NCI-H774 (cell line): ENCODE data around the gene GIMAP8.
"Not testable (repeated sequence)": the region's sequence is repeated elsewhere in the genome, so short reads cannot be mapped to it uniquely, and the experiment has no call there.

Experiments used
- DNase-seq: peaks from one replicate; lab custom pipeline; 2025; lab: John Stamatoyannopoulos, UW

The GIMAP8 gene

DNA sequence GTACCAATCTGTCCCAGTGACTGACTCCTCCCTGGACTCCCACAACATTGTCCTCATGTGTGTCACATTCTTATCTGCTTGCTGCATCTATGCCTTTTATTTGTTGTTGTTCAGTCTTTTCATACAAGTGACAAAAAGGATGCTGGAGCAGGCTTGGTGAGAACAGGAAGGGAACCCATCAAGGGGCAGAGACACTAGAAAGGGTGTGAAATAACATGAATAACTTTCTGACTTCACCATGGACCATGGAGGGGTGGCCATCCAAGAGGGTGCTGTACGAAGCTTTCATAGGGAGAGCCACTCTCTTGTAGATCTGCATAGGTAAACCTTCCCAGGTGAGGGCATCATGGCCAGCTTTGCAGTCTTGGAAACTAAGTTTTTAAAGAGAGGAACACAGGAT lies 14.5 kb downstream of the GIMAP8 start:
- DNase-seq, result no peak

DNA sequence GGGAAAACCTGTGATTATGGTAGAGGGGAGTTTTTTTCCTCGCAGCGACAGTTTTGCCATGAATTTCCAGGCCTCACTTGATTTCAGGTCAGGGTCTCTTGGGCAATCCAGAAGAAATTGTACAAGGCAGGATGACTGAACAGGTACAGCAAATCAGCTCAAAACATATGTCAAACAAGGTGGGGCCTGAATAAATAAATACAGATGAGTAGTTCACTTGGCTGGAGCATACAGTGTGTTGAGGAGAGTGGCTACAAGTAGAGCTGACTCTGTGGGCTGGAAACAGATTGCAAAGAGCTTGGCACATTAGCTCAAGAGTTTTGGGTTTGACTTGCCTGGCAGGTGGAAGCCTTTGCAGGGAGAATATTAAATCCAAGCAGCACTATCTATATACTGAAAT lies 15.0 kb downstream of the GIMAP8 start:
- DNase-seq, result no peak

GRCh38 chr7:150466477-150466876 lies 16.0 kb downstream of the GIMAP8 start:
- no peak for DNase-seq

DNA sequence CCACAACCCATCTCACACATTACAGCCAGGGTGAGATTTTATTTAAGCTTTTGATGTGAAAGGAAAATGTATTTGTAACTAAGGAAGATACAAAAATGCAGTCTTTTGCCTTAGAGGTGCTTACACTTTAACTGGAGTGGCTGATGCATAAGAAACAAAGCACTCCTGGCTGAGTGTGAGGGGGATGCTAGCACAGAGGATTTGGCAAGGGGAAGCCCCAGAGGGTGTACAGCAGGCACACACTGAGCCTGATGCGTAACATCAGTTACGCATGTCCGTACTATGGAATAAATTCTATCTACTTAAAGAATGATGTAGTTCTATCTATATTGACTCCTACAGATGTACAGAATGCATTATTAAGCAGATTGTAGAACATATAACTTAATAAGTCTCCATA lies 17.8 kb downstream of the GIMAP8 start:
- no peak for DNase-seq

DNA sequence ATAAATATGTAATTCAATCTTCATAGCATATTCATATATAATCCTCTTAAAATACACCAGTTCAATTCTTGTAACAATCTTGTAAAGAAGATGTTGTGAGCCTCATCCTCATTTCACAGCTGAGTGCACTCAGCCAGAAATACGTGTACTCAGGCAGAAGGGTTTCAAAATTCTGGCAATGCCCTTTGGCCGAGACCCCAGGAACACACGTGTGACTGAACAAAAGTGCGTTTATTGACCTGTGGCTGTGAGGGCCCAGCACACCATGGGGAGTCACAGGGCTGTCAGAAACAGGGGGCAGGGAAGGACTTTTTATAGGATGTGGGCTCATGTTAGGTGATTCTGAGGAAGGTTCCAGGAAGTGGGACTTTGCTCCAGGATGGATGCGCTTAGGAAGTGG lies 21.5 kb downstream of the GIMAP8 start:
- DNase-seq, result no peak

DNA sequence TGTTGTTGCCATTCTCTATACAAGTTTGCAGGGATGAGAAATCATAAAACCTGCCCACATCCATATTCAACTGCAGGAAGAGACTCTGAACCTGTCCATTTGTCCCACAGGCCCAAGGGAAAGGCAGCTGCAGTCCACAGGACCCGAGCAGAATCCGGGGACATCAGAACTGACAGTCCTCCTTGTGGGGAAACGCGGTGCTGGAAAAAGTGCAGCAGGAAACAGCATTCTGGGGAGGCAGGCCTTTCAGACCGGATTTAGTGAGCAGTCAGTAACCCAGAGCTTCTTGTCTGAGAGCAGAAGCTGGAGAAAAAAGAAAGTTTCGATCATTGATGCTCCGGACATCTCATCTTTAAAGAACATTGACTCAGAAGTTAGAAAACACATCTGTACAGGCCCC lies 23.5 kb downstream of the GIMAP8 start:
- no peak for DNase-seq

- no peak for DNase-seq
These were observed 25.9 kb downstream of the GIMAP8 start for GRCh38 chr7:150476285-150476684.

DNA sequence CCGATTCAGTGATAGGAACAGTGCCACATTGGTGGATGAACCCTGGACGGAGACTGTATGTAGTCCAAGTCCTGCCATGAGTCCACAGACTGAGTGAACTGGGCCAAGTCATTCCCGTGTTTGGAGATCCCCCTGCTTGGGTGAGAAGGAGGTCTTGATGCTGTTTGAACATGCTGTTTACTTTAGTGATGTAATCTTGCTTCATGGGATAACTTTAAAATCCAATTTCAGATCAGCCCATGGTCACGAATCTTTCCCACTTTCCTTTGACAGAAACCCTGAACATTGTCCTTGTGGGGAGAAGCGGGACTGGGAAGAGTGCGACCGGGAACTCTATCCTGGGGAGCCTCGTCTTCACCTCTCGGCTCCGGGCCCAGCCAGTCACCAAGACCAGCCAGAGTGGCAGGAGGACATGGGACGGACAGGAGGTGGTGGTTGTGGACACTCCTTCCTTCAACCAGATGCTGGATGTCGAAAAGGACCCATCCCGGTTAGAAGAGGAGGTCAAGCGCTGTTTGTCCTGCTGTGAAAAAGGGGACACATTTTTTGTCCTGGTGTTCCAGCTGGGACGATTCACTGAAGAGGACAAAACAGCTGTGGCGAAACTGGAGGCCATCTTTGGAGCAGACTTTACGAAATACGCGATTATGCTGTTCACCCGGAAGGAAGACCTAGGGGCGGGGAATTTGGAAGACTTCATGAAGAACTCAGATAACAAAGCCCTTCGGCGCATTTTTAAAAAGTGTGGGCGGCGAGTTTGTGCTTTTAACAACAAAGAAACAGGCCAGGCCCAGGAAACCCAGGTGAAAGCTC lies 26.6 kb downstream of the GIMAP8 start:
- no peak for DNase-seq

DNA sequence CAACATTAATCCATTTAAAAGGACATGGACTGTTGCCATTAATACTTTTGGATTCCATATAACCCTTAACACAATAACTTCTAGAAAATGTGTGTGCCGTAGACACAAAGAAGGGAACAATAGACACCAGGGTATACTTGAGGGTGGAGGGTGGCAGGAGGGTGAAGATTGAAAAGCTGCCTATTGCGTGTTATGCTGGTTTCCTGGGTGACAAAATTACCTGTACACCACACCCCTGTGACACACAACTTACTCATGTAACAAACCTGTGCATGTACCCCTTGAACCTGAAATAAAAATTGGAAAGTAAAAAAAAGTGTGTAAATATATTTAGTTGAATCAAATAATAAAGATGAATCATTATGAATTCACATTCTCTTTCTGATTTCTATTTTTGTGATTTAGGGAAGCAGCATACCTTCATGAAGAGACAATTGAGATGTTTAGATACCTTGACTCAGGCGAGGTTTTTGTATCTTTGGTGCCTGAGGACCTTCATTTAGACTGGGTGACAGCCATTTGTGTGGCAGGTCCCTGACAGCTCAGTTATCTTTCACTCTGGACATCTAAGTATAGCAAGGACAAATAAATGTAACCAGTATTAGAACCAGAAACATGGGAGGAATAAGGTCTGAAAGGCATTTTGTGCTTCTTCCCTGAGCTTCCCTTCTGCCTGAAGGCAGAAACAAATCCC lies 28.7 kb downstream of the GIMAP8 start:
- no peak for DNase-seq

DNA sequence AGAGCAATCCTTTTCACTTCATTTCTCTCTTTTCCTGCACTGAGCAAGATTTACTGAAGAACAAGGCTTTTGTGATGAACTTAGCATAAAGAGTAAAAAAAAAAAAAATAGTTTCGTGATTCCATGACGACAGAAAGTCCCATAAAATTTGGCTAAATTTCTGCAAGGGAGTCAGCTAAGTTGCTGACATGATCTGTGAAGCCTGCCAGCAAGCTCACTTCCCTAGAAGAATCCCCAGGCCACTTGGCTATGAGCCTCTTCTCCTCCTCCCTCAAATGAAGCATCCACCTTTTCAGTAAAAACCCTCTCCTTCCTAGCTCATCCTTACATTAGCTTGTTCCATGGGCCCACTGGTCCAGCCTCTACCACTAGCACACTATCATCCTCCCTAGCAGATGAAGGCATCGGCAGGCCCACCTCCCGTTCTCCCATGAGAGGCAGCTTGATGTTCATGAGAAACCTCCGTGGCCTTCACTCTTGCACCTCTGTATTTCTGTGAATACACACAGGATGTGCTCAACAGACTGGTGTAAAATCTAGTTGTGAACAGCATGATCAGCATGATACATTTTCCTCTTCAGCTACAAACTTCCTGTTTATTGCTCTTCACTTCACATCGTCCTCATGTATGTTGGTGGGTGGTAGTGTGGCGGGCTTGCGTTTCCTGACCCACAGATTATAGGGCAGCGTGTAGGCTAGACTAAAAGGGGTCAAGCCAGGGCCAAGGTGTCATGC lies 30.9 kb downstream of the GIMAP8 start:
- no peak for DNase-seq

- no peak for DNase-seq
These were observed 31.5 kb downstream of the GIMAP8 start for GRCh38 chr7:150481922-150482321.

DNA sequence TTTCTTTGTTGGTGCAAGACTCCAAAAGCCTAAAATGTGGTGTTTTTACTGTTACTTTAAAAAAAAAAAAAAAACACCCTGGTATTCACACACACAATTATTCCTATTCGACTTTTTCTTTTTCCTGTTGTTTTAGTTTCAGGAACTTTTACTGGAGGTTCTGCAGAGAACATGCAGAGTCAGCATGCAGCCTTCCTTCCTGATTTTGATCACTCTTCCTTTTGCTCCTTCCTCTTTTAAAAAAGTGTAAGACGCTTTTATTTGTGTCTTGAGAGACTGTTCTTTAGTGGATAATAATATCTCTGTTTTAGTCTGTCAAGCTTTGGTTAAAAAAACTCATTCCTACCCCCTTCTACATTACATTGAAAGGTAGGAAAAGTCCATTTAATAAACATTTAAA lies 33.1 kb downstream of the GIMAP8 start:
- DNase-seq, result not testable (repeated sequence)

DNA sequence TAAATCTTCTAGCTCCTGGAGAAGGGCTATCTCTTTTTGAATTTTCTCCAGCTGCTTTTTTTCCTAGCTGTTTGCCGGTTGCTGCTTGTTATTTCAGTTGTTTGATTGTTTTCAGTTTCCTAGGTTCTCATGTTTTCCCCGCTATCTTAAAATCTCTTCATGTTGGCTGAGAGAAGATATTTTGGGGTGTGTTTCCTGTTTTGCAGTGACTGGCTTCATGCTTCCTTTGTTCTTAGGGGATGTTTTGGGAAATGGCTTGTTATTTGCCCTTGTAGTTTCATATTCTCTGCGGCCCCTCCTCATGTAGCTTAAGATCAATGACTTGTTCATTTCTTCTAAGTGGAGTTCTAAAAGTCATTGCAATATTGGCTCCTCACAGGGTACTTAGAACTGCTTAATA lies 33.6 kb downstream of the GIMAP8 start:
- DNase-seq, result not testable (repeated sequence)

- DNase-seq, result no peak
These were observed 37.2 kb downstream of the GIMAP8 start for GRCh38 chr7:150487625-150488024.

DNA sequence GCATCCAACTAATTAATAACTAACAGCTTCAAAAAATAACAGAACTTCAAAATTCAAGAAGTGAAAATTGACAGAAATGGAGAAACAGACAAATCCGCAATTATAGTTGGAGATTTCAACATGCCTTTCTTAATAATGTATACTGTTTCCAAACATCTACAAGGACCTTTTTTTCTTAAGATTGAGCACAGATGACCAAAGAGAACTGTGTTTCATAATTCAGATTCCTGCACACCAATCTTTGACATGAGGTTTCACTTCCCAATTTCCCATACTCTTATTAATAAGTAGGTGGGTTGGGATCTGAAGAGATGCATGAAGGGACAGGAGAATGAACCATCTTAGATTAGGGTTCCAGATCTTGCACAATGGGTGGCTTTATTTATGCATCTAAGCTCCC lies 39.4 kb downstream of the GIMAP8 start:
- no peak for DNase-seq

- not testable (repeated sequence) for DNase-seq
These were observed 43.0 kb downstream of the GIMAP8 start for GRCh38 chr7:150493442-150493841.

DNA sequence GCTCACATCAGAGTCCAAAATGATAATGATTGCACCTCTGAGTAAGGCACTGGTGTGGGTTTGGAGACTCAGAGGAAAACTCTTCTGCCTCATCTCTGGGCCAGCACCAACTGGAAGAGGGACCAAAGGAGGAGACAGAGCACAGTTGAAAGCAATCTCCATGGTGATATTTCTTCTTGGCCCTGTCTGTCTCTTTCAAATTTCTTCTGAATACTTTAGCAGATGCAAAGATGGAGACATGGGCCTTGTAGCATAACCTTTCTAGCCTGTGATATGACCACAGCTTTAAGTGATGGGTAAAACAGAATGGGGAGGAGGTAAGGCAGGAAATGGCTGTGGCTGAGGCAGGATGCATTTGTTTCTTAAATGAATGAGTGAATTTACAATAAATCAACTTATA lies 52.1 kb downstream of the GIMAP8 start:
- DNase-seq, result no peak

DNA sequence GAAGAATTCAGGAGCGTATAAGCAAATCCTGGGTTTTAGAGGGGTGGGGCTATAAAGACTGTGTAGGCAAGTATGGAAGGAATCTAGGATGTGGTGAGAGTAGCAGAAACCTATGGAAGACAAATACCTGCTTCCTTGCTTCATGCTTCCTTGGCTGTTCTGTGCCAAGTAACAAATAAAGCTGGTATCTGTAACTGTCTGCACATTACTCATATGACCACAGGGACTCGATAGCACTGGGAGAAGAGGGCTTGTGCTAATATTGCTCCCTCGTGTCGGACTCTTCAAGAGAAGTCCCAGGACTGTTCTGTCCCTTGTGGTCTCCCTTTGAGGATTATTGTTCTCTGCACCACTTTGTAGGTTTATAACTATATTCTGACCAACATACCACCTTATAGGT lies 52.7 kb downstream of the GIMAP8 start:
- DNase-seq, result no peak

GRCh38 chr7:150503581-150503980 lies 53.2 kb downstream of the GIMAP8 start:
- no peak for DNase-seq

- DNase-seq, result no peak
These were observed 57.6 kb downstream of the GIMAP8 start for GRCh38 chr7:150507947-150508602.

DNA sequence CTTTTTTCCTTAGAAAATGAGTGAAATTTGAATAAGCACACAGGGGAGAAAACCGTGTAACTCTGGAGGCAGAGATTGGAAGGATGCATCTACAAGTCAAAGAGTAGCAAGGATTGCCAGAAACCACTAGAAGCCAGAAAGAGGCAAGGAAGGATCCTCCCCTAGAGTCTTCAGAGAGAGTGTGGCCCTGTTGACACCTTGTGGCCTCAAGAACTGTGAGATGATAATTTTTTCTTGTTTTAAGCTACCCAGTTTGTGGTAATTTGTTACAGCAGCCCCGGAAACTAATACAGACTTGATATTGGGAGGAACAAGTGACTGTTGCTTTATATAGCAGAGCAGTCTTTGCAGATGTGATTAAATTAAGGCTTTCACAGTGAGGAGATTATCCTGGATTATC lies 60.6 kb downstream of the GIMAP8 start:
- DNase-seq, result no peak

- DNase-seq, result no peak
These were observed 63.3 kb downstream of the GIMAP8 start for GRCh38 chr7:150513758-150514157.
